Stromal cell of bone marrow (primary cell): Measurements from ENCODE around the gene ELAPOR1.
A peak's percentile ranks its signal among the peaks of the same experiment; 100 is the strongest.

Source experiments
- DNase-seq: peaks from one replicate; pipeline ENCODE4 v3.0.0-alpha.2; 2012; ENCODE audit warnings: low read depth

The ELAPOR1 gene

GRCh38 chr1:109096120-109096519, 17.8 kb upstream of the ELAPOR1 start:
- DNase-seq, result no peak

DNA sequence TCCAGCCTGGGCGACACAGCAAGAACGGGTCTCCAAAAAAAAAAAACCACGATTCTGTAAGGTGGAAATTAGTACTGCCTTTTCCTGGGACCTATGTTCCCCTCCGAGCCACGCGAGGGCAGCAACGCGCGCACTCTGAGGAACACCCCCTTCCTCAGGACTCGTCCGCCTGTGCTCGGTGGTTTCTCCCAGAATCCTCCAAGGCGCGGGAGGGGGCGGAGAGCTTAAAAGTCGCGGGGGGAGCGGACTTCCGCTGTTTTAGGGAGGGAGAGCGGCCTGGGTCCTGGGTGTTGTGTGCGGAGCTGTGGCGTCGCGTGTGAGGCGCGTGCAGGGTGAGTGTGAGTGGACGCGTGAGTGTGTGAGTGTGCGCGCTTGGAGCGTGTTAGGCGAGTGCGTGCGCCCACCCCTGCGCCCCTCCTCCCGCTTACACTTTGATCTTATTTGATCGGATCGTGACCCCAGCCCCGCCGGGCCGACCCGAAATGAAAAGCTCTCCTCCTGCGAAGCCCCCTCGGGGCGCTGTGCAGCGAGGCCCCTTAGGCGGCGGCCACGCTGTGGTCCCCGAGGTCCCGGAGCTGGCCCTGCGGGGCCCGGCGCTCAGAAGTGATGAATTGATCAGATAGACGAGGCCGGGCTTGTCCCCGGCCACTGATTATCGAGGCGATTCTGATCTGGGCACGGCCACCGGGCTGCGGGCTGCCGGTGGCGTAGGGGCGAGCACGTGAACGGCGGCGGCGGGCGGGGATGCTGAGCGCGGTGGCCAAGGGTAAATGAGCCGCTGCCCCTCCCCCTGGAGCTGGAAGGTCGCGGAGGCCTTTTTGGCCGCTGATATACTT, 13.8 kb upstream of the ELAPOR1 start:
- DNase-seq, result peak; percentile 96

- no peak for DNase-seq
Measured at GRCh38 chr1:109104364-109105151, 9.4 kb upstream of the ELAPOR1 start.

GRCh38 chr1:109105881-109106280, 8.0 kb upstream of the ELAPOR1 start:
- DNase-seq, result no peak

DNA sequence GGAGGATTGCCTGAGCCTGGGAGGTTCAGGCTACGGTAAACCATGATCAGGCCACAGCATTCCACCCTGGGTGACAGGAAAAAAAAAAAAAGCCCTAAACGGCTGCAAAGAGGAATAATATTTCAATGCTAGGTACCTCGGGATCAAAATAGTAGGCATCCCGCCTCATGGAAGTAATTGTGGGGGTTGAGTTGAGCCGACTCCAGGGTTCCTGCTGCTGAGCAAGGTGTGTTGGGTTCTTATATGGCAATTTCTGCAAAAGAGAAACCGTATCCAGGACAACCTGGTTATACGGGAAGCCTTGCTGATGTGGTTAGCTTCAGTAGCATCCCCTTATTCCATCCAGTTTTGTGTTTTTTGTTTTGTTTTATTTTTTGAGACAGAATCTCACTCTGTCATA, 6.1 kb upstream of the ELAPOR1 start:
- DNase-seq, result no peak

GRCh38 chr1:109109906-109110305, 4.0 kb upstream of the ELAPOR1 start:
- DNase-seq, result no peak

- no peak for DNase-seq
Measured at GRCh38 chr1:109111386-109112055, 2.4 kb upstream of the ELAPOR1 start.

DNA sequence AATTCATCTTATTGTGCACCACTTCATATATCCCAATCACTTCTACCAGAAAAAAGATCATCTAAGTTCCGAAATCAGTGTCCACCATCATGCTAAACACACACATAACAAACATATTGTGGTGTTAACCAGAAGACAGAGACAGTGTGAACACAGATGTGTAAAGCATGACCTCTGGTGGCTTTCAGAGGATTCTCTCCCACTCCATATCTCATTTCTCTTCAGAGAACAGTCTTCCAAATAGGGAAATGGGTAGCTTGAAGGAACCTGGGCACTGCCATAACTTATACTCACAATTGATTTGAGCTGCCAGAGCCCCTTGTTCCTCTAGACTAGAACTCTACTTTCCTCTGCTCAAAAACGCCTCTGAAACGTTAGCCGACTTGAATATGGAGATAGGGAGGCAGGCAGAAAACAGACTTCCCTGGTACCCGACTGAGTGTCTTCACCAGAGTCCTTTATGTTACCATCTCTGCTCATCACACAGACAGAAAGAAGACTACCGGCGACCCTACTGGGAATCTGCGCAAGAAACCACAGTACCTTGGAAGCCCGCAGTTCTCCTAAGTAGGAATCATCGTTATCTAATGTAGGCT, 1.8 kb upstream of the ELAPOR1 start:
- no peak for DNase-seq

DNA sequence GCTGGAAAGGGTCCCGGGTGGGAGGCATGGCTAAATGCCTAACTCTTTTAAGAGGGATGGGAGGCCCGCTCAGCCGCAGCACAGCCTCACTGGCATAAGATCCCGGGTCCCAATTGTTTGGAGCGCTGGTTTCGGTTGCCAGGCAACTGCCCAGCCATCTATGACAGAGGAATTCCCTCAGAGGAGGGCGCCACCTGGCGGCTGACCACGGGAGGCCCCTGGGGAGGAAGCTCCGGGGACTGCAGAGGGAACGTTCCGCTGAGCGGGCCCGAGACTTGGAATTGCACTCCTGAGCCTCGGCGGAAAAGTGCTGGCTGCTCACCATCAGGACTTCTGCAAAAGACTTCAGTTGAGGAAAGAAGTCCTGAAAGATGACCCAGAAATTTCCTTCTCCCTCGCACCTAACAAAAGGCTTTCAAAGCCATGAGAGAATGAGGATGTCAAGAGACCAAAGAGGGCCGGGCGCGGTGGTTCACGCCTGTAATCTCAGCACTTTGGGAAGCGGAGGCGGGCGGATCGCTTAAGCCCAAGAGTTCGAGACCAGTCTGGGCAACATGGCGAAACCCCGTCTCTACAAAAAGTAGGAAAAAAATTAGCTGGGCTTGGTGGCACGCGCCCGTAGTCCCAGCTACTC, 1.1 kb upstream of the ELAPOR1 start:
- DNase-seq, result peak; percentile 76

DNA sequence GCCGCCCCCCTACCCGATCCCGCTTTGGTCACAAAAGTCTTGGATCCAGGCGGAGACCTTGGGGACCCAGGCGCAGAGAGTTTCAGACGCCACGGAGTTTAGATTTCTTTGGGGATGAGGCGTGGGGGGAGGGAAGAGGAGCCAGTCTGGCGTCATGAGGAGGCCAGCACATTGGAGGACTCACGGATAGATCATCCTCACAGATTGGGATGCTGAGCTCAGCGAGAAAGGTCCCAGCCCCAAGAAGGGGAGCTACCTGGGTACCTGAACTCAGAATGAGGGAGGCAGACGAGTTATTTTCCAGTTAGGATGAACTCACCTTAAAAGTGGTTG, 393 bp downstream of the ELAPOR1 start:
- DNase-seq, result no peak

- DNase-seq, result no peak
Measured at GRCh38 chr1:109115685-109116084, 1.8 kb downstream of the ELAPOR1 start.

GRCh38 chr1:109116286-109116685, 2.4 kb downstream of the ELAPOR1 start:
- DNase-seq, result no peak

DNA sequence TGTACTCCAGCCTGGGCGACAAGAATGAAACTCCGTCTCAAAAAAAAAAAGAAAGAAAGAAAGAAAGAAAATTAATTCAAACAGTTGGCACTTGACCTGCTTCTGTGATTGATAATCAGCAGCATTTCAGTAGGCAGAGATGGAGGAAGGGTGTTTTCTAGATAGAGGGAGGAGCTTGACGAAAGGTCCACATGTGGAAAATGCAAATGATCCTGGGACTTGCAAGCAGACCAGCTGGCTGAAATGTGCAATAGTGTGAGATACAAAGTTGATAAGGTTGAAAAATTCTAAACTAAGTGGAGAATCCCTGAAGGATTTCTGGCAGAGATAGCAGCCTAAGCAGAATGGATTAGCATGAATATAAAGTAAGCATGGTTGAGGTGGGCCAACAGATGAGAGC, 4.2 kb downstream of the ELAPOR1 start:
- no peak for DNase-seq

DNA sequence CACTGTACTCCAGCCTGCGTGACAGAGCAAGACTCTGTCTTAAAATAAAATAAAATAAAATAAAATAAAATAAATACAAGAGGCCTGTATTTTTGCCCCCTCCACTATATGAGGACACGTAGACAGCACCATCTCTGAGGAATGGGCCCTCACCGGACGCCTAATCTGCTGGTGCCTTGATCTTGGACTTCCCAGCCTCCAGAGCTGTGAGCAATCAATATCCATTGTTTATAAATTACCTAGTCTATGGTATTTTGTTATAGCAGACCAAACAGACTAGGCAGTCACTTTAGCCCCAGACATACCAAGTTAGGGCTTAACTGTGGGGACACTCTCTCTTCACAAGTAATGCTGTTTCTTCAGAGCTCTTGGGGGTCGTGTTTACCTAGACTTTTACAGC, 6.4 kb downstream of the ELAPOR1 start:
- DNase-seq, result no peak

DNA sequence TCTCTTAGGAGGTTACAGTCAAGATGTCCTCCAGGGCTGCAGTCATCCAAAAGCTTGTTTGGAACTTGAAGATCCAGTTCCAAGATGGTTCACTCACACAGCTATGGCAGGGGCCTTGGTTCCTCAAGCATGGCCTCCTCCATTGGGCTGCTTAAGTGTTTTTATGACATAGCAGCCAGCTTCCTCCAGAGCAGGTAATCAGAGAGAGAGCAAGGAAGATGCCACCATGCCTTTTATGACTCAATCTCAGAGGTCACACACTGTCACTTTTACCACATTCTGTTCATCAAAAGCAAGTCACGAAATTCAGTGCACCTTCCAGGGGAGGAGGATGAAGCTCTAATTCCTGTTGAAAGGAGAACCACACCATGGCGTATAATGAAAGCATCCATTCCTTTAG, 17.1 kb downstream of the ELAPOR1 start:
- no peak for DNase-seq

GRCh38 chr1:109131800-109132199, 17.9 kb downstream of the ELAPOR1 start:
- DNase-seq, result no peak

GRCh38 chr1:109133002-109133706, 19.2 kb downstream of the ELAPOR1 start:
- no peak for DNase-seq

DNA sequence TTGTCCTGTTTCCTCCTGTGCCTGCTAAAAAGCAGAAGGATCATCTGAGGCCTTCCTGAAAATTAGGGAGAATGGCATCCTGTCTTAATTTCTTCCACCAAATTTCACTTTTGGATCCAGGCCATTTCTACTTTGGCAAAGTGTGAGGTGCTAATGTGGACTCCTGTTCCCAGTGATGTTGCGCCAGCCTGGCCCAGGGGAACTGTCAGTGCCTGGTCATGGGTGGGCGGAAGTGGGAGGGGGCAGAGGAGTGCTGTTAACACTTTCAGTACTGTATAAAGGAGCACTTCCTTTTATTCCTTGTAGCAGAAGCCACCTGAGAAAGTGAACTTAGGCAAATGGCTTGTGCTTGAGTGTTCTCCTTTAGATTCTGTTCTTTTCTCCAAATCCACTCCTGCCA, 19.9 kb downstream of the ELAPOR1 start:
- no peak for DNase-seq

DNA sequence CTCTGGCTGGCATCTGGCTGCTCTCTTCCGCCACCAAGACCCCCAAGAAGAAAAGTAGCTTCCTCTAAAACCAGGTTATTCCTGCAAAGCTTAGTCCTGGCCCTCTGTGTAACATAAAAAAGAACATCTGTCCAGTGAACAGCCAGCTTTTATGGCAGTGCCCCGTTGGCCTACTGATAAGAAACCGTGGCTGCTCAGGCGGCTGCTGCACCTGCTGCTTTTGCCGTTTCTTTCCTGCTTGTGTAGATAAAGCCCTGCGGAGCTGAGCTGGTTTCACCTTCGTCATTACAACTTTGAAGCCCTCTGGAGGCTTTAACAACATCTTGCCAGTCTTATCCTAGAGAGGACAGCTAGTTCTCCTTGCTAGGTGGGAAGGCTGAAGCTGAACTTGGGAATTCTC, 20.5 kb downstream of the ELAPOR1 start:
- no peak for DNase-seq

DNA sequence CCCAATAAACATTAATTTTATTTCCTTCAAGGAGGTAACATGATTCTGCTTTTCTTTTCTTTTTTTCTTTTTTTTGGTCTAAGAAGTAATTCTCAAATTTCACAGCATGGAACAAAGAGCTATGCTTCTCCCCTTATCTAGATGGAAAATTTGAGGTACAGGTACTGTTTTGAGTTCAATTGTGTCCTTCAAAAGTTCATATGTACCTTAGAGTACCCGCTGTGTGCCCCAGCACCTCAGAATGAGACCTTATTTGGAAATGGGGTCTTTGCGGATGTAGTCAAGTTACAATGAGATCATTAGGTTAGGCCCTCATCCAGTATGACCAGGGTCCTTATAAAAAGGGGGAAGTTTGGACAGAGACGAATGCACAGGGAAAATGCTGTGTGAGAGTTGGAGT, 22.0 kb downstream of the ELAPOR1 start:
- no peak for DNase-seq

- DNase-seq, result no peak
Measured at GRCh38 chr1:109136766-109137165, 22.9 kb downstream of the ELAPOR1 start.

DNA sequence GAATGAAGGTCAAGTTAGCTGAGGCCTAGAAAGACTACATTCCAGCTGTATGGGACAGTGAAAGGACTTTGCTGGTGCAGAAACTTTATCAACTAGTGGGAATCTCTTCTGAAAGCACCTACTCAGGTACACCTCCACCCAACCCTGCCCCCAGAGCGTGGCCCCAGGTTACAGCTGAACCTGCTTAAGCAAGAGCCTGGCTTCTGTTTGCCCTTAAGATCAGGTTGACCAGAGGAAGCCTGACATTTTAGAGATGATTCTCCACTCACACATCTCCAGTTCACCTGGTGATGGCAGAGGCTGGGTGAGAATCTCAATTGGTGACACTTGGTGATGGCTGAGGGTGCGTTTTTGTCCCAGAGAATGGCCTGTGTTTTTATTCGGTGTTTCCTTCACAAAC, 24.0 kb downstream of the ELAPOR1 start:
- no peak for DNase-seq
